ENCODE data around the gene PTK7.

PTK7 gene

DNA sequence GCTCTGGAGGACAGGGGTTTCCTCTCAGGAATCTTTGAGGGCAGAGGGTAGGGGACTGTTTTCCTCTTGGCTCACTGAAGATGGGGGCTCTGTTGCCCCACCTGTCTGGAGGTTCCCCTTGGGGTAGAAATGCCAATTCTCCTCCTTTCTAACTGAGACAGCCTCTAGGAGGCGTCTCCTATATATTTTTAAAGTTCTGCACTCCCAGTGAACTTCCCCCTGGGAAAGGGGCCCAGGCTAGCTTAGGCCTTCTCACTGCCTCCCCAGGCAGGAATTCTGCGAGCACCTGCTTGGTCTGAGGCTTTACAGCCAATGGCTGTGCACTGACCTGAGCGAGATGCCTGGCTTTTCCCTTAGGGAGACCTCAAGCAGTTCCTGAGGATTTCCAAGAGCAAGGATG, 70.1 kb downstream of the PTK7 start:
- no peak for DNase-seq (ENCODE audit: low read depth in 2 of 2)

DNA sequence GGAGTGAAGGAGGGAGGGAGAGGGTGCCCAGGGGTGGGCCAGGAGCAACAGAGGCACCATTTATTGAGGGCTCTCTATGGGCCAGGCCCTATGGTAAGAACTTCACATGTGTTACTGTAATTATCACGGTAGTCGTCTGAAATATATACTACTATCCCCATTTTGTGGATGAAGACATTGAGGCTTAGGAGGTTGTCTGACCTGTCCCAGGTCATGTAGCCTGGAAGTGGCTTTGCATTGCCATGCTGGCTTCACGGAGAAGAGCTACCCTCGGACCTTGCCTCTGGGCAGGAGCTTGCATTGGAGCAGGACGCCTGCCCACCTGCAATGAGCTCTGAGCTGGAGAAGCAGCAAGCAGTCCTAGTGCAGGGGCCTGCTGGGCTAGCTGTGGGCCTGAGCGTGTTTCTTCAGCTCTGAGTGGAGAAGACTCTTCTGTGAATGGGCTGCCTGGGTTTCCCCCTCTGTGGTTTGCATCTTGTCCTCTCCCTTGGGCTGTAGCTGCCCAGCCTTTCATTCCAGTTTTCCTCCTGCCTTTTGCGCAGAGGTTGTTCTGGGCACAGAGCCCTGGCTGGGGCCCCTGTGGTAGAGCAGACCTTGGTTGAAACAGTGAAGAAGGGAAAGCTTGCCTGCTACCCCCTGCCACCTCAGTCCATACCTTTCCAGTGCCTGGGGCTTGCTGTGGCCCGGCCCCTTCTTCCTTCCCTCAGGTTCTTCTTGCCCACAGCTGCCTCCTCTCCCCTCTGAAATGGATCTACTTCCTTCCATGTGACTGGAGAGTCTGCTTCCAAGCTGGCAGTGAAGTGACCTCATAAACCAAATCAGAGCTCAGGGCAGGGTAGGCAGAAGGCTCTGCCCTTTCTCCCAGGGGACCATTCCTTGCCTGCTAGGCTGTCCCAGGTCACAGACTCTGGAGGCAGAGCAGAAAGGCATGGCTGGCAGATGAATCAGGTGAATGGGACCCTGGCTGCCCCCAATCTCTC, 70.9 kb downstream of the PTK7 start:
- DNase-seq (ENCODE audit: low read depth in 2 of 2): no peak

DNA sequence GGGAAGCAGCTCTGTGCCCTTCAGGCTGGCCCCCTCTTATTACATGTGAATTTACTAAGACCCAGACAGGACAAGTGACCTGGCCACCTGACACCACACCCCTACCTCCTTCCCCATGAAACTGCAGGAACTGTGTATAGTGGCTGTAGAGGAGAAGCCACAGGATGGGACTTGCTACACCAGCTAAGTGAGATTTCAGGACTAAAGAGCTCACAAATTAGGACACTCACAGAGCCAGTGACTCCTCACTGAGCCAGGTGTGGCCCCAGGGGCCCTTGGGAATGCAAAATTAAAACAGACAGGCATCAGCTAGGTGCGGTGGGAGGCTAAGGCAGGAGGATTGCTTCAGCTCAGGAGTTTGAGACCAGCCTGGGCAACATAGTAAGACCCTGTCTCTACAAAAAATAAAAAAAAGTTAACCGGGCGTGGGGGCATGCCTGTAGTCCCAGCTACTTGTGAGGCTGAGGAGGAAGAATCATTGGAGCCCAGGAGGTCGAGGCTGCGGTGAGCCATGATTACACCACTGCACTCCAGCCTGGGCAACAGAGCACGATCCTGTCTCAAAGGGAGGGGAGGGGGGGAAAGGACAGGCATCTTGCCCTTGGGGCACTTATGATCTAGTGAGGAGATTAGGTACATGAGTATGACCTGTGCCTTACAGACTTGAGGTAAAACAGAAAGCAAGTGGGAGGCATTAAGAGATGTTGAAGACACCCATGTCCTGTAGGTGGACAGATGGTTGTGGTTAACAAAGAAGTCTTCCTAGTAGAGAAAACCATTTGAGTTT, 71.8 kb downstream of the PTK7 start:
- DNase-seq (ENCODE audit: low read depth in 2 of 2): no peak

DNA sequence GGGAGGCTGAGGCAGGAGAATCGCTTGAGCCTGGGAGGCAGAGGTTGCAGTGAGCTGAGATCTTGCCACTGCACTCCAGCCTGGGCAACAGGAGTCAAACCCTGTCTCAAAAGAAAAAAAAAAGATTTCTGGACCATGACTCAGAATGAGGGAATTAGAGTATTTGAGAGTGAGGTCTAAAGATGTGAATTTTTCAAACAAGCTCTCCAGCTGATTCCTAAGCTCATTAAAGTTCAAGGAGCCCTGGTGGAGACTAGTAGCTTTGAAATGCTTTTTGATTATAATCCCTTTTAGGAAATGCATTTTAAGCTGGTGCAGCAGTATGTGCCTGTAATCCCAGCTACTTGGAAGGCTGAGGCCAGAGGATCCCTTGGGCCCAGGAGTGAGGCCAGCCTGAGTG, 73.2 kb downstream of the PTK7 start:
- no peak for DNase-seq (ENCODE audit: low read depth in 2 of 2)

DNA sequence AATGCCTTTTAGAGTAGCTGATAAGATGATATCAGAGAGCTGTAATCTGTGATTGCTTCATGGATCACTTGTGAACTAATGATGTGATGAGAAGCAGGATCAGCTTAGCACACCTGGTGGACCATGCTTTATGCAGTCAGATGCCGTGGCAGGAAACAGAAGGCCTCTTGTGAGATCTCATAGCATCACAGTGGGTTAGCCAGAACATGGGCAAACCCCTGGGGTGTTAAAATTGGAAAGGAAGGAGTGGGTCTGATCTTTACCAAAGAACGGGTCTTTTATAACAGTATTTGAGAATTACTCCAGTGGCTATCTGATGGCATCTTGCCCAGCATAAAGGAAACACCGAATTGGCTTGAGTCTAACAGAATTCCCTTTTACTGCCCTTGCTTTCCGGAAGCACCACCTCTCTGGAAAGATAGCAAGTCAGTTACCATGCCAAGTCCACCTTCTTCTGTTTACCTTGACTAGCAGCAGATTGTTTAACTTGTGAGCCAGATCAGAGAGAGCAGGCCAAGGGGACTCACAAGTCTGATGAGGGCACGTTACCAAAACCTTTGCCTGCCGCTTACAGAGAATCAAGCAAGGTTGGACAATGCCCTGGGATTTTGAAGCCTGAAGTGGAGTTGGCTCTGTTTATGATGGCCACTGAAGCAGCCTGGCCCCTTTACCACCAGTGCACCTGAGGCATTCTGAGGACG, 74.1 kb downstream of the PTK7 start:
- no peak for DNase-seq (ENCODE audit: low read depth in 2 of 2)

DNA sequence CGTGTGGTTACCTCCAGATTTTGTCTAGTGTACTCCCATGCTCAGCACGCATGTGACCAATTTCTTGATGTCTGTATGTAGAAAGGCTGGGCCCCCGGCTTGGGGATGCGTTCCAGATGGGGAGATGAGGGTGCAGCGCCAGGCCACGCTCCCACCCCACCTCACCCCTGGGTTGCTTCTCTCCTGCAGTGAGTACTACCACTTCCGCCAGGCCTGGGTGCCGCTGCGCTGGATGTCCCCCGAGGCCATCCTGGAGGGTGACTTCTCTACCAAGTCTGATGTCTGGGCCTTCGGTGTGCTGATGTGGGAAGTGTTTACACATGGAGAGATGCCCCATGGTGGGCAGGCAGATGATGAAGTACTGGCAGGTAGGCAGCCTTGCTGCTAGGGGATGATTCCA, 83.5 kb downstream of the PTK7 start:
- DNase-seq (ENCODE audit: low read depth in 2 of 2): no peak

DNA sequence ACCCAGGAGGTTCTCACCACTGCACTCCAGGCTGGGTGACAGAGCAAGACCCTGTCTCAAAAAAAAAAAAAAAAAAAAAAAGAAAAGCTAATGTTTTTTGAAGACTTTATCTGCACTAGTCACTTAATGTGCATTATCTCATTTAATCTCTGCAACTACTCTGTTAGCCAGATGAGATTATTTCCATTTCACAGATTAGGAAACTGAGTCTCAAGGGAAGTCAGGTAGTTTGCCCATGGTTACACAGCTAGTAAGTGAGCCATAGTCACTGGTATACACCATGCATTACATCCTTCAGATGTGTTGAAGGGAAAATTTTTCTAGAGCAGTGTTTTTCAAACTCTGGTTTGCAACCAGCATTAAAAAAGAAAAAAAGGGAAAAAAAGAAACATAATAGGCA, 87.8 kb downstream of the PTK7 start:
- no peak for DNase-seq (ENCODE audit: low read depth in 2 of 2)

DNA sequence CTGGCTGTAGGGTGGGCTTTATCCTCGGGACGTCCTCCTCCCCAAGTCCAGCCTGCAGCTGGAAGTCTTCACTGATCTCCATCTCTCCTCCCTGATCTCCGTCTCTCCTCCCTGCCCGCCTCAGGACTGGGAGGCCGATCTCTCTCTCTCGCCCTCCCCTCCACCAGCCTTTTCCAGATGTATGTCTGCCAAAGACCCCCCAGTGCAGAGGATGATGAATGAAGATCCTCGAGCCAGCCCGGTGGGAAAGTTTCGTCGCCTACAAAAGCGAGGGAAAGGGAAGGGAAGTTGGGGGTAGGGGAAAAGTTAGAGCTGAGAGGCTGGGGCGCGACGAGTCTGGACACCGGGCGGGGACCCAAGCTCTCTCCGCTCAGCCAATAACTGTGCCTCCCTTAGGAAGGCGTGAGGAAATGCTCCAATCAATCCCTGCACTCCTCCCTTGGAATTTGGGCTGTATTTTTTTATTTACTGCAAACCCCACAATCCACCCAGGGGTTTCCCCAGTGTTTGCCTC, 94.4 kb downstream of the PTK7 start:
- DNase-seq (ENCODE audit: low read depth in 2 of 2): no peak

DNA sequence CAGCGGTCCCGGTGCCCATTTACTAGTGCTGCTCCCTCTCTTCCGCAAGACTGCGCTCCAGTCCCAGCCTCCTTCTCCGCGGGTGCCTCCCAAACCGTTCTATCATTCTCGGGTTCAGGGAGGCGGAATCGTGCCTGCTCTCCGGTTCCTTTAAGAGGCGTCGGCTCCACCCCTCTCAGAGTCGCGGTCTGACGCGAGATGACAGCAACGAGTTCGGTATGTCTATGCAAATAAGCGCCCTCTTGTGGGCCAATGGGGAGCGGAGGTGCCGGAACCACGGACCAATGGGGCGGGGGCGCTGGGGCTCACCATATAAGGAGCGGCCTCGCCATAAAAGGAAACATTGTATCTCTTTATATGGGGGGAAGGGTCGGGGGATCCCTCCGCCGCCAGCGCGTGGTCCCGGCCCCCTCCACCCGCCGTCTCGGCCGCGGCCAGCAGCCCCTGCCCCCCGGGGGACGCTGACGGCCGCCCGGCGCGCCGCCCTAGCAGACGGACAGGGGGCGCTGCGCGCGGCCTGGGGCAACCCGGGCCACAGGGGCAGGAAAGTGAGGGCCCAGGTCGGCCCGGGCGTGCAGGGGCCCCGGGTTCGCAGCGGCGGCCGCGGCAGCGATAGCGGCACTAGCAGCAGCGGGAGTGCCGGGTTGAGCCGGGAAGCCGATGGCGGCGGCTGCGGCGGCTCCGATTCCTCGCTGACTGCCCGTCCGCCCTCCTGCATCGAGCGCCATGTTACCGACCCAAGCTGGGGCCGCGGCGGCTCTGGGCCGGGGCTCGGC, 95.0 kb downstream of the PTK7 start, which contains the start of gene SRF:
Gene SRF, plus strand, starts transcription at position 339 of the 776 bp plus-strand sequence. Its CDS starts 388 bp downstream, at position 727.
- peak; percentile 97 to 98 for DNase-seq (ENCODE audit: low read depth in 2 of 2)

DNA sequence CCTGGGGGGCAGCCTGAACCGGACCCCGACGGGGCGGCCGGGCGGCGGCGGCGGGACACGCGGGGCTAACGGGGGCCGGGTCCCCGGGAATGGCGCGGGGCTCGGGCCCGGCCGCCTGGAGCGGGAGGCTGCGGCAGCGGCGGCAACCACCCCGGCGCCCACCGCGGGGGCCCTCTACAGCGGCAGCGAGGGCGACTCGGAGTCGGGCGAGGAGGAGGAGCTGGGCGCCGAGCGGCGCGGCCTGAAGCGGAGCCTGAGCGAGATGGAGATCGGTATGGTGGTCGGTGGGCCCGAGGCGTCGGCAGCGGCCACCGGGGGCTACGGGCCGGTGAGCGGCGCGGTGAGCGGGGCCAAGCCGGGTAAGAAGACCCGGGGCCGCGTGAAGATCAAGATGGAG, 95.6 kb downstream of the PTK7 start:
- no peak for DNase-seq (ENCODE audit: low read depth in 2 of 2)

DNA sequence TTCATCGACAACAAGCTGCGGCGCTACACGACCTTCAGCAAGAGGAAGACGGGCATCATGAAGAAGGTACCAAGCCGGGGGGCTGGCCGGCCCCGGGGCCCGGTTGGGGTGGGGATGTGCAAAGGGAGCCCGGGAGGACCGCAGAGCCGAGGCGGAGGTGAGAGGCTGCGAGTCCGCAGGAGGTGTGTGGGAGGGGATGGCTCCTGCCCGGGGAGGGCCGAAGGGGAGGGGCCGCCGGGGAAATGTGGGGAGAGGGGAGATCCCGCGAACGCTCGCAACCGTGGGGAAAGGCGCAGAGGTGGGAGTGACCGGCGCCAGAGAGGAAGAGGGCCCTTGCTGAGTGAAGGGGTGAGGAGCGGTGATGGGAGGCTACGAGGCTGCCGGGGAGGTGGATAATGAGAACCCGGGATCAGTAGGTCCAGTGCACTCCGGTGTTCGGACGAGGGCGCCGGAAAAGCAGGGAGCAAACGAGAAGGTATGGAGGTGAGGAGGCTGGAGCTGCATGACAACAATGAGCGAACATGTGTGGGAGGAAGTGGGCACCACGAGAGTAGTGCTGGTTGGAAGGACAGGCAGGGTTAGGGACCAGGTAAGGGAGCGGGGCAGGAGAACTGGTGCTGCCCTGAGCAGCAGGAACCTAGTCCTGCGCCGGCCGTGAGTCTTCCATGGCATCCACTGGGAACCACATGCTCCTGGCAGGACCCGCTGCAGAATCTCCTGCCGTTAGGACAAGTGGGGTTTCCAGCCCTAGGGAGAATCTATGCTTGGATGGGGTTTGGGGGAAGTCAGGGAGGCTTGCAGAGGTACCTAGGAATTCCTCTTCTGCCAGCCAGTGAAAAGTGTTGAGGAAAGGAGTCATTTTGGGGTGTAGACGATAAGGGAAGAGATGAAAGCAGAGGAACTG, 96.2 kb downstream of the PTK7 start:
- DNase-seq (ENCODE audit: low read depth in 2 of 2): peak; percentile 15

DNA sequence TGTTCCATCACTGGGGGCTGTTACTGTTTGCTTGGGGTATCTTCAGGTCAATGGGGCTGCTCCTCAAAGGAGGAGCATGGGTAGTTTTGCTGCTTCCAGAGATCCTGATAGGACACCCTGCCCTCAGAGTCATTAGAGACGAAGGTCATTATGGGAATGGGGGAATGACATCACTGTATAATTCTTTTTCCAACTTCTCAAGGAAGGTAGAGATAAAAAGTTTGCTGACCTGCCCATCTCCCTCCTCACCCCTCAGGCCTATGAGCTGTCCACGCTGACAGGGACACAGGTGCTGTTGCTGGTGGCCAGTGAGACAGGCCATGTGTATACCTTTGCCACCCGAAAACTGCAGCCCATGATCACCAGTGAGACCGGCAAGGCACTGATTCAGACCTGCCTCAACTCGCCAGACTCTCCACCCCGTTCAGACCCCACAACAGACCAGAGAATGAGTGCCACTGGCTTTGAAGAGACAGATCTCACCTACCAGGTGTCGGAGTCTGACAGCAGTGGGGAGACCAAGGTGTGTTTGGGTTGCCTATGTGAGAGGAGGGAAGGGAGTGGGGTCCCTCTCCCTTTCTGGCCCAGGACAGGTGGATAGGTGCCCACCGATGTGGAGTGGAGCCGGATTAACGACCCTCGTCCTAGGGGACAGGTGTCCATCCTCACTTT, 97.6 kb downstream of the PTK7 start:
- DNase-seq (ENCODE audit: low read depth in 2 of 2): no peak

DNA sequence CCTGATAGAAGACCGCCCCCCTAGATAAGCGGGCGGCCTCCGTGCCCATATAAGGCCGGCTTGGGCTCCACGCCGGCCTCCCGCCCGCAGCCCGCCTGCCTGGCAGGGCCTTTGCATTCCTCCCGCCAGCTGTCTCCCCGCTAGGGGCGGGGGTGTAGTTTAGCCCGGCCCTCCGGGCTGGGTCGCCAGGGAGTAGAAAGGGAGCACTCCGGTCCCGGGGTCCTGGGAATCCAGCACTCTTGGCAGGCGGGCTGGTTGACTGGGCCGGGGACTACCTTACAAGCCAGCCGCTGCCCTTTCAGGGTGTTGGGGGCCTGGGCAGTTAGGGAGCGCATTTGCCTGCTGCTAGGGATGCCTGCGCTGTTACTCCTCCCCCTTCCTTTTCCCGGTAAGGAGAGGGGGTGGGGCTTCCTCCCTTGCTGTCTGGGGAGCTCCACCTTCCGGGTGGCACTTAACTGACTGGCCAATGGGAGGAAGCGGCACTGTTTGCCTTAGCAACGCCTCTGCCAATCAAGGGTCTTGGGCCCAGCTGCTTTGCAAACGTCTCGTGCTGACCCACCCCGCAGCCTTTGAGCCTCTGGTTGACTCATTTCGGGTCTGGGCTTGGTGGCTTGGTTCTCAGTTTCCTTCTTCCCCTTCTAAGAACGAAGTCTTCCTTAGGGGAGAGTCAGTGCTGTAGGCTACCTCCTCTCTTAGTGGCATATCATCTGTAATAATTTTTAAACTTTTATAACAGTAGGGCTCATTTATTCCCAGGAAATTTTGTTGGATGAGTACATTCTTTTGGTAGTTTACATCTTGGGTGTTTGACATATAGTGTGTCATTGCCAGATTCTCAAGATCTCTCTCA, 98.4 kb downstream of the PTK7 start:
- DNase-seq (ENCODE audit: low read depth in 2 of 2): peak; percentile 87 to 89

DNA sequence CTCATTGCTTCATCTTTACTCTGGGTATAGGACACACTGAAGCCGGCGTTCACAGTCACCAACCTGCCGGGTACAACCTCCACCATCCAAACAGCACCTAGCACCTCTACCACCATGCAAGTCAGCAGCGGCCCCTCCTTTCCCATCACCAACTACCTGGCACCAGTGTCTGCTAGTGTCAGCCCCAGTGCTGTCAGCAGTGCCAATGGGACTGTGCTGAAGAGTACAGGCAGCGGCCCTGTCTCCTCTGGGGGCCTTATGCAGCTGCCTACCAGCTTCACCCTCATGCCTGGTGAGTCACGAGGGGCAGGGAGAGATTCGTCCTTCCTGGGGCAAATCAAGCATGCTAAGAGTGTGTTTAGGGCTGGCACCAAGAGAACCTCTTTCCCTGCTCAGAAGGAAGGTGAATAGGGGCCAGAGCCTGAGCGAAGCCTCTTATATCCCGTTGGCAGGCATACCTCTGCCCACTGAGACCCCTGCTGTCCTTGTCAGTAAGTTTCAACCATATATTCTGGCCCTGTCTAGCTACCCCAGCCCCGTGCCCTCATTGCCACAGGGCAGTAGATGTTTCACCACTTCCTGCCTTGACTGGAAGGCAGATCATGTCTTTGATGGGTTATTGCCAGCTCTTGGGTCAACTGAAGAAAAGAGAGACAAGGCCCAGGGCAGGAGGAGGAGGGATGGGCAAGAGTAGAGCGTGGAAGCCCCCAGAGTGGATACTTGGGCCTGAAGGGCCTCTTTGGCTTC, 99.7 kb downstream of the PTK7 start:
- no peak for DNase-seq (ENCODE audit: low read depth in 2 of 2)

DNA sequence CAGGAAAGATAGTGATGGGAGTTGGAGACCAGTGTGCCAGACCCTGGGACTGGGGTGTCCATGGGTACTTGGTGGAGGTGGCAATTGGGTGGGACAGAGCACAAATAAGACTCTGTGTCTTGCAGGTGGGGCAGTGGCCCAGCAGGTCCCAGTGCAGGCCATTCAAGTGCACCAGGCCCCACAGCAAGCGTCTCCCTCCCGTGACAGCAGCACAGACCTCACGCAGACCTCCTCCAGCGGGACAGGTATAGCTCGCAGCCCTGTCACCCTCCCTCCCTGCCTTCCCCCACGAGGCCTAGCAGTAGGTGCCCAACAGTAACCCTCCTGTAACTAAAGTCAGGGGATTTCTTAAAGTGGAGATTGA, 100.3 kb downstream of the PTK7 start:
- DNase-seq (ENCODE audit: low read depth in 2 of 2): no peak

DNA sequence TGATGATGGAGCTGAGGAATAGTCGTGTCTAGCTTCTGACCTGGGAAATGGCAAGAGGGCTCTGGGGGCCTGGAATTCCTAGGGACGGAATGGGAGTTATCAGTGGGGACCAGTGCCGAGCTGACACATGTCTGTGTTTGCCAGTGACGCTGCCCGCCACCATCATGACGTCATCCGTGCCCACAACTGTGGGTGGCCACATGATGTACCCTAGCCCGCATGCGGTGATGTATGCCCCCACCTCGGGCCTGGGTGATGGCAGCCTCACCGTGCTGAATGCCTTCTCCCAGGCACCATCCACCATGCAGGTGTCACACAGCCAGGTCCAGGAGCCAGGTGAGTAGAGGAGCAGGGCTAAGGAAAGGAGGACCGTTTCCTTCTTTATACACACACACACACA, 102.0 kb downstream of the PTK7 start:
- no peak for DNase-seq (ENCODE audit: low read depth in 2 of 2)

DNA sequence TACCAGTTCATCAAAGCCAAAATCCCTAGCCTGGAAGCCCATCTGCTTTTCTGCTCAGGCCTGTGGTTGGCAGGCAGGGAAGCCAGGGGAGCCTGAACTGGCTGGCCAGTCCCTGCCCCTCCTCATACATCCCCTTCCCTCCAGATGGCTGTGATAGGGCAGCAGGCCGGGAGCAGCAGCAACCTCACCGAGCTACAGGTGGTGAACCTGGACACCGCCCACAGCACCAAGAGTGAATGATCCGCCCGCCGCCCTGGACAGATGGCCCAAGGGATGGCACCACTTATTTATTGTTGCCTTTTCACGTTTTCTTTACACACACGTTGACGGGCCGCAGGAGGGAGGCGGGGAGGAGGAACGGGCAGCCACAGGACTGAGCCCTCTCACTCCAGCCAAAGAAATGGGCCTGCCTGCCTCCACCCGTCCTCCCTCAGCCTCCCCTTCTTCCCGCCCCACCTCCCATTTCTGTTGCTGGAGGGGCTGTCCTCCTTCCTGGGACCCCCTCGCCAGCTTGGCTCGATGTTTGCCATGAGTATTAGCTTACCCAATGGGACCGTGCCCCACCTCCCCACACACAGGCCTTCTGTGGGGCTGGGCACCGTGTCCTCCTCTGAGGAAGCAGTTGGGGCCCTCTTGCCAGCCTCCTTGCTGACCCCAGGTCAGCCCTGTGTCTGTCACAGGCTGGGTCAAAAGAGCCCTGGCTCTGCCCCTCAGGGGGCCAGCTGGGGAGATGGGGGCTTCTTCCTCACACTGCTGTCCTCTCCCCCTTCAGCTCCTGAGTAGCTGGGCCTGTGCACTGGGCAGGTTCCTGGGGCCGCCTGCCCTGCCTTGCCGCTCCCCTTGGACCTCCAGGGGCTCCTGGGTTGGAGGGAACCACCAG, 103.1 kb downstream of the PTK7 start:
- DNase-seq (ENCODE audit: low read depth in 2 of 2): no peak
